Muscle of back (tissue), 11 donors: ENCODE measurements around the gene AOPEP. TPM values are rescaled to one million over a fixed set of nuclear protein-coding genes. Genes with fewer than 3 reads are reported as not detected.

Experiments
- DNase-seq, 3 donors: peaks; one replicate each; pipeline versions ENCODE4 v3.0.0 to v3.0.0-alpha.2; 2013
- polyA plus RNA-seq, 10 donors: library from polyadenylated mRNA; unstranded; fragments of 120-200 nt; gene quantifications; one replicate each; pipeline ENCODE4 v1.2.1, GENCODE V29; 2013; ENCODE audit not compliant: insufficient read length in 10 of 10

AOPEP gene
- polyA plus RNA-seq, 10 donors, result 25.6 to 44.3 (median 32.8) TPM

- no peak for DNase-seq
Measured at GRCh38 chr9:94788570-94789105, 62.1 kb downstream of the AOPEP start.

- DNase-seq, result no peak
Measured at GRCh38 chr9:94791435-94791834, 64.9 kb downstream of the AOPEP start.

- no peak for DNase-seq
Measured at GRCh38 chr9:94792511-94792910, 66.0 kb downstream of the AOPEP start.

- no peak for DNase-seq
Measured at GRCh38 chr9:94794476-94795167, 68.1 kb downstream of the AOPEP start.

- DNase-seq, result no peak
Measured at GRCh38 chr9:94796687-94797086, 70.2 kb downstream of the AOPEP start.

- DNase-seq, result no peak
Measured at GRCh38 chr9:94798201-94798600, 71.7 kb downstream of the AOPEP start.

GRCh38 chr9:94798708-94799107 is 72.2 kb downstream of the AOPEP start:
- no peak for DNase-seq

- DNase-seq, result peak in 1 of 3 donors; percentile 50
Measured at GRCh38 chr9:94799578-94800264, 73.2 kb downstream of the AOPEP start.

- DNase-seq, result no peak
Measured at GRCh38 chr9:94800424-94801117, 74.1 kb downstream of the AOPEP start.

- DNase-seq, result peak in 1 of 3 donors; percentile 59
Measured at GRCh38 chr9:94801234-94801633, 74.7 kb downstream of the AOPEP start.

- peak; percentile 39 to 73 (median 73) for DNase-seq
Measured at GRCh38 chr9:94801681-94802080, 75.2 kb downstream of the AOPEP start.

GRCh38 chr9:94802251-94802650 is 75.8 kb downstream of the AOPEP start:
- DNase-seq, result no peak

- DNase-seq, result no peak
Measured at GRCh38 chr9:94802793-94803192, 76.3 kb downstream of the AOPEP start.

GRCh38 chr9:94804316-94804715 is 77.8 kb downstream of the AOPEP start:
- DNase-seq, result no peak

GRCh38 chr9:94805051-94805489 is 78.6 kb downstream of the AOPEP start:
- DNase-seq, result no peak

GRCh38 chr9:94805585-94805984 is 79.1 kb downstream of the AOPEP start:
- DNase-seq, result no peak

- DNase-seq, result no peak
Measured at GRCh38 chr9:94806307-94806893, 79.9 kb downstream of the AOPEP start.

GRCh38 chr9:94807556-94807955 is 81.1 kb downstream of the AOPEP start:
- DNase-seq, result no peak

- no peak for DNase-seq
Measured at GRCh38 chr9:94808926-94809700, 82.6 kb downstream of the AOPEP start.

GRCh38 chr9:94809778-94810177 is 83.3 kb downstream of the AOPEP start:
- no peak for DNase-seq

- no peak for DNase-seq
Measured at GRCh38 chr9:94811074-94811473, 84.6 kb downstream of the AOPEP start.
